SK-N-MC (cell line): ENCODE results near the gene BOLA3.

Experiments used
- EZH2 ChIP-seq: fragments of 200-600 bp; sonication (generic); IDR thresholded peaks from one replicate; pipeline ENCODE4 v1.6.1; 2017; ENCODE audit warnings: antibody characterized with exemption
- FOXP2 ChIP-seq: optimal IDR thresholded peaks from 2 replicates; pipeline ENCODE3; 2011; ENCODE audit warnings: mild to moderate bottlenecking, moderate library complexity; ENCODE audit not compliant: insufficient read depth; ENCODE audit errors: extremely low read length, control extremely low read depth
- POLR2AphosphoS5 ChIP-seq: IDR thresholded peaks from 2 replicates; pipeline ENCODE4 v1.6.1; 2012; ENCODE audit warnings: mild to moderate bottlenecking, low read depth, low read length, borderline replicate concordance

DNA sequence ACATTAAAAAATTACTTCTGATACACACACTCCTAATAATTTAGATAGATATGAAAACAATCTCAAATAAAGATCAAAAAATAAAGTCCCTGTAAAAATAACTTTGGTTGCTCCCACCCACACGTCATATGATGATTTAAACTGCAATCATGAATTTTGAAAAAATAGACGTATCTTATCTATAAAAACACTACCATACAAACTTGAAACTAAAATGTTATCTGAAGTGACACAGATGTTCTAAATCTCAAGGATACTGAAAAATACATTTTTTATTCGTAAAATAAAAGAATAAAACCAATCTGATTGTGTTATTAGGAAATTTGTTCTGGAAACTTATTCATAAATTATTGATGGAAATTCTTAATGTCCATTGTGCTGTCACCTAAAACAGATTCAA, 8.1 kb upstream of the BOLA3 start:
- TF ChIP-seq POLR2AphosphoS5 (no peak), EZH2 (no peak), FOXP2 (no peak)
